Peyer's patch (tissue), 4 donors: ENCODE measurements around the gene SLC4A2. TPM values are rescaled to one million over a fixed set of nuclear protein-coding genes. Genes with fewer than 3 reads are reported as not detected.

Experiments
- DNase-seq, 3 donors: peaks; one replicate each; pipeline ENCODE4 v3.0.0-alpha.2; 2017 to 2019
- H3K27ac ChIP-seq, 4 donors: fragments of 200-600 bp; sonication (generic); one replicate each; pipeline ENCODE4 v1.5.1; 2016 to 2019
- H3K27me3 ChIP-seq, 2 donors: fragments of 200-600 bp; sonication (generic); one replicate each; pipeline ENCODE4 v1.5.1; 2019
- H3K36me3 ChIP-seq, 3 donors: fragments of 200-600 bp; sonication (generic); one replicate each; pipeline ENCODE4 v1.5.1; 2016 to 2019
- H3K4me1 ChIP-seq, 4 donors: fragments of 200-600 bp; sonication (generic); one replicate each; pipeline ENCODE4 v1.5.1; 2016 to 2019
- H3K4me3 ChIP-seq, 4 donors: fragments of 200-600 bp; sonication (generic); 1 replicate in 3 of 4; 2 replicates in 1 of 4; pipeline ENCODE4 v1.5.1; 2016 to 2019; ENCODE audit warnings: mild to moderate bottlenecking in 1 of 4
- H3K9me3 ChIP-seq, 4 donors: fragments of 200-600 bp; sonication (generic); one replicate each; pipeline ENCODE4 v1.5.1; 2016 to 2019; ENCODE audit warnings: mild to moderate bottlenecking in 1 of 4
- POLR2A ChIP-seq, 2 donors: fragments of 450-650 bp; IDR thresholded peaks; one replicate each; pipeline ENCODE4 v1.5.1; 2017; ENCODE audit warnings: antibody characterized with exemption in 2 of 2, mild to moderate bottlenecking in 2 of 2, moderate library complexity in 2 of 2
- total RNA-seq, 4 donors: library from RNA; depleted of rRNA; stranded (reverse); fragments of >200 nt; gene quantifications; one replicate each; pipeline ENCODE4 v1.1.0, GENCODE V29; 2016
- TF ChIP-seq, protein P1 (sequence below), 6 experiments: fragments of 450-650 bp in 4 of 6; fragments of 200-600 bp in 2 of 6; sonication (generic) in 1 of 6; IDR thresholded peaks; one replicate each; pipeline ENCODE4 v1.5.1; 2017 to 2019; ENCODE audit warnings: antibody characterized with exemption in 6 of 6, mild to moderate bottlenecking in 3 of 6, moderate library complexity in 1 of 6

SLC4A2 gene
- total RNA-seq, 4 donors from 2014 or later = 101 to 143 (median 121) TPM

DNA sequence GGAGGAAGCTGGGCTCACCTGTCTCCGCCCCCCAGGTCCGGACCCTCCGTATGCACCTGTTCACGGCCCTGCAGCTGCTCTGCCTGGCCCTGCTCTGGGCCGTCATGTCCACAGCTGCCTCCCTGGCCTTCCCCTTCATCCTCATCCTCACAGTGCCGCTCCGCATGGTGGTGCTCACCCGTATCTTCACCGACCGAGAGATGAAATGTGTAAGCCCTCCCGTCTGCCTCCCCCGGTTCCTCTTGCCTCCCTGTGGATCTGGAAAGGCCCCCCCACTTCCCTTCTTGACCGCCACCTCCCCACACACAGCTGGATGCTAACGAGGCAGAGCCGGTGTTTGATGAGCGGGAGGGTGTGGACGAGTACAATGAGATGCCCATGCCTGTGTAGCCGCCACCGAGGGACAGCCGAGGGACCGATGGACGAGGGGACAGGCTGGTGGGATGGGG, 16.6 kb downstream of the SLC4A2 start:
- TF ChIP-seq, protein P1, sequence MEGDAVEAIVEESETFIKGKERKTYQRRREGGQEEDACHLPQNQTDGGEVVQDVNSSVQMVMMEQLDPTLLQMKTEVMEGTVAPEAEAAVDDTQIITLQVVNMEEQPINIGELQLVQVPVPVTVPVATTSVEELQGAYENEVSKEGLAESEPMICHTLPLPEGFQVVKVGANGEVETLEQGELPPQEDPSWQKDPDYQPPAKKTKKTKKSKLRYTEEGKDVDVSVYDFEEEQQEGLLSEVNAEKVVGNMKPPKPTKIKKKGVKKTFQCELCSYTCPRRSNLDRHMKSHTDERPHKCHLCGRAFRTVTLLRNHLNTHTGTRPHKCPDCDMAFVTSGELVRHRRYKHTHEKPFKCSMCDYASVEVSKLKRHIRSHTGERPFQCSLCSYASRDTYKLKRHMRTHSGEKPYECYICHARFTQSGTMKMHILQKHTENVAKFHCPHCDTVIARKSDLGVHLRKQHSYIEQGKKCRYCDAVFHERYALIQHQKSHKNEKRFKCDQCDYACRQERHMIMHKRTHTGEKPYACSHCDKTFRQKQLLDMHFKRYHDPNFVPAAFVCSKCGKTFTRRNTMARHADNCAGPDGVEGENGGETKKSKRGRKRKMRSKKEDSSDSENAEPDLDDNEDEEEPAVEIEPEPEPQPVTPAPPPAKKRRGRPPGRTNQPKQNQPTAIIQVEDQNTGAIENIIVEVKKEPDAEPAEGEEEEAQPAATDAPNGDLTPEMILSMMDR (IDR thresholded peaks at IDR 0.05) = no peak
- no peak for TF ChIP-seq POLR2A (IDR thresholded peaks at IDR 0.05)
- Histone ChIP-seq H3K9me3 (no peaks in the 10 kb centered on the region), H3K4me1 (peaks cover 0 to 22% (median 13%) of the 10 kb centered on the region in 4 donors), H3K27ac (no peak overlapping the region), H3K4me3 (no peak overlapping the region), H3K36me3 (peaks cover 0 to 58% (median 0%) of the 10 kb centered on the region in 3 donors), H3K27me3 (no peaks in the 10 kb centered on the region)
- DNase-seq = no peak

DNA sequence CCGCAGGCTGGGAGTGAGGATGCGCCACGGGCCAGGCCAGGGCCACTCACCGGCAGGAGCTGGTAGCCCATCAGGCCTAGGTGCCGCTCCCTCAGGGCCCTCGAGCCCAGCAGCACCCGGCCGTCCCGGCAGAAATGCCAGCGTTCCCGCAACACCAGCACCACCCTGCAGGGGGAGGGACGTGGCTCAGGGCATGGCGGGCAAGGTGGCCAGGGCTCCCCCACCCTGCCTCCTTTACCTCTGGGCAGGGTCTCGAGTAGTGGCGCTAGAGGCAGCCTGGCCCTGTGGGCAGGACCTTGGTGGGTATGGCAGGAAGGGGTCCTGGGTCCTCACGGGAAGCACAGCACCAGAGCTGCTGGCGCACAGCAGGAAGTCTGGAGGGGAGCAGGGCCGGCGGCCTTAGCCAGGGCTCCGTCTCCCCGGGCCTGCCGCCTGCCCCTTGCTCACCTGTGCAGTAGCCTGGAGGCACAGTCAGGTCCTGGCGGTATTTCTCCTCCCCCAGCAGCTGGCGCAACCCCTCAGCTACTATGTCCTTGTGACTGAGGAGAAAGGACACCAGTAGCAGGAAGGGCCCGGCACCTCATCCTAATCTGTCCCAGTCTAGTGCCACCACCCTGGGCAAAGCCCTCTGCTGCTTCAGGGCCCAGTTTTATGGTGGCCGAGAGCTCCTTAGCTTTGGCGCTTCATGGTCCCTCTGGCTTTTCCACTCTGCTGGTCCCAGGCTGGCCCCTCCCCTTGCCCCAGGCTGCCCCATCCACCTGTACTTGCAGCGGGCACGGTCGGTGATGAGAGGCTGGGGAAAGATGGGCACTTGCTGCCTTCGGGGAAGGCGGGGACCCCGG, 17.7 kb downstream of the SLC4A2 start:
- no peaks in the 10 kb centered on the region for H3K9me3 ChIP-seq
- TF ChIP-seq POLR2A (IDR thresholded peaks at IDR 0.05) = no peak
- TF ChIP-seq, protein P1 (IDR thresholded peaks at IDR 0.05) = peak in 2 of 6 experiments; percentile 12 to 23
- no peak overlapping the region for H3K27ac ChIP-seq
- peaks cover 0 to 47% (median 0%) of the 10 kb centered on the region in 3 donors for H3K36me3 ChIP-seq
- H3K4me3 ChIP-seq = no peak overlapping the region
- H3K27me3 ChIP-seq = no peaks in the 10 kb centered on the region
- H3K4me1 ChIP-seq = peaks cover 2 to 33% (median 24%) of the 10 kb centered on the region in 4 donors
- peak in 1 of 3 donors; percentile 51 for DNase-seq

DNA sequence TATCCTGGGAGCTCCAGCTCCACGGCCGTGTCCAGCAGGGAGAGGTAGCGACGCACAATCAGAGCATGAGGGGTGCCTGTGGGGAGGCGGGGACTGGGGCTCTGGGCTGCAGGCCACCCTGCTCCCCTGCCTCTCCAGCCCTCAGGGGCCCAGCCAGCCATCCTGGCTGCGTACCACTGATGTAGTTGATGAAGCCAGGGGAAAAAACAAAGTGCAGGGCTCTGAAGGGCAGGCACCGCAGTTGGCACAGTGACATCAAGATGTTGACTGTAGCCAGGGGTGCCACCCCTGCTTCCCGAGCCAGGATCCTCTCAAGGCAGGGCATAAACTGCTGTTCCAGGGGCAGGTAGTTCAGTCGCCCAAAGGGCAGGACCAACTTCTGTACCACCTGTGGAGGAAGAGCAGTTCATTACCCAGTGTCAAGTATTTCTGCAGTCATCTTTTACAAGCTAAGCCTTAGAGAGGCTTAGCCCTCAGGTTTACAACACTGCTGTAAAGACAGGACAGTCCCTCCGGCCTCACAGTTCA, 18.4 kb downstream of the SLC4A2 start:
- peaks cover 3 to 40% (median 29%) of the 10 kb centered on the region in 4 donors for H3K4me1 ChIP-seq
- no peak for DNase-seq
- no peak overlapping the region for H3K4me3 ChIP-seq
- no peaks in the 10 kb centered on the region for H3K9me3 ChIP-seq
- no peaks in the 10 kb centered on the region for H3K27me3 ChIP-seq
- peaks cover 0 to 40% (median 0%) of the 10 kb centered on the region in 3 donors for H3K36me3 ChIP-seq
- no peak overlapping the region for H3K27ac ChIP-seq
- TF ChIP-seq POLR2A (IDR thresholded peaks at IDR 0.05) = no peak
- TF ChIP-seq, protein P1 (IDR thresholded peaks at IDR 0.05) = no peak

DNA sequence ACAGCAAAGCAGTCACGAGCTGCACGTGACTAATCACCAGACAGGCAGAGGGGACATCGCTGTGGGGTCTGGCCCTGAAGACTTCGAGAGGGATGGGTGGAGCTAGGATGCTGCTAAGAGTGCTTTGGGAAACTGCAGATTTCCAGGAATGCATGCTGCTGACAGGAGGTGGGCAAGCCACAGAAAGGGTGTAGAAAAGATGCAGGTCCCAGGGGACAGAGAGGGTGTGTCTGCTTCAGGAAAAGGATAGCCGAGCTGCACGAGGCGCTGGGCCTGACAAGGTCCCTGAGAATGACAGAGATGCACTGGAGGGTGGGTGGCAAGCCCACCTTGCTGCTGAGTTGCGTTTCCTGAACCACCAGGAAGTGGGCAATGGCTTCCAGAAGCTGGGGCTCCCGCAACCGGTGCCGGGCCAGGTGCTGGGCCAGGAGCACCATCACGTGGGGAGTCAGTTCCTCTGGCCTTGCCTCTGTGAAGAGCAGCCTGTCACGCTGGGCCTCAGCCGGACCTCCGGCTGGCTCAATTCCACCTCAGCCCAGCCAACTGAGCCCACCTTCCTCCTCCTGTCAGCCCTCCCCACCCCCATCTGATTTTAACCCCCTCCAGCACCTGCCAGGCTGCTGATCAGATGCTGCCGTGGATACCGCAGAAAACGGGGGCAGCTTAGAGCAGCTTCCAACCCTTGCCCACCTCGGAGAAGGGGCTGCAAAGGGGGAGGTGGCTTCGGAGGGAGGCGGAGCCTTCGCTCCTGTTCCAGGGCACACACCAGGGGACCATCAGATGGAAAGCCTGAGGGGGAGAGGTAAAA, 19.0 kb downstream of the SLC4A2 start:
- Histone ChIP-seq H3K4me1 (peaks cover 3 to 40% (median 30%) of the 10 kb centered on the region in 4 donors), H3K27me3 (no peaks in the 10 kb centered on the region), H3K36me3 (peaks cover 0 to 36% (median 0%) of the 10 kb centered on the region in 3 donors), H3K9me3 (no peaks in the 10 kb centered on the region), H3K27ac (no peak overlapping the region), H3K4me3 (no peak overlapping the region)
- TF ChIP-seq, protein P1 (IDR thresholded peaks at IDR 0.05) = no peak
- no peak for TF ChIP-seq POLR2A (IDR thresholded peaks at IDR 0.05)
- no peak for DNase-seq

DNA sequence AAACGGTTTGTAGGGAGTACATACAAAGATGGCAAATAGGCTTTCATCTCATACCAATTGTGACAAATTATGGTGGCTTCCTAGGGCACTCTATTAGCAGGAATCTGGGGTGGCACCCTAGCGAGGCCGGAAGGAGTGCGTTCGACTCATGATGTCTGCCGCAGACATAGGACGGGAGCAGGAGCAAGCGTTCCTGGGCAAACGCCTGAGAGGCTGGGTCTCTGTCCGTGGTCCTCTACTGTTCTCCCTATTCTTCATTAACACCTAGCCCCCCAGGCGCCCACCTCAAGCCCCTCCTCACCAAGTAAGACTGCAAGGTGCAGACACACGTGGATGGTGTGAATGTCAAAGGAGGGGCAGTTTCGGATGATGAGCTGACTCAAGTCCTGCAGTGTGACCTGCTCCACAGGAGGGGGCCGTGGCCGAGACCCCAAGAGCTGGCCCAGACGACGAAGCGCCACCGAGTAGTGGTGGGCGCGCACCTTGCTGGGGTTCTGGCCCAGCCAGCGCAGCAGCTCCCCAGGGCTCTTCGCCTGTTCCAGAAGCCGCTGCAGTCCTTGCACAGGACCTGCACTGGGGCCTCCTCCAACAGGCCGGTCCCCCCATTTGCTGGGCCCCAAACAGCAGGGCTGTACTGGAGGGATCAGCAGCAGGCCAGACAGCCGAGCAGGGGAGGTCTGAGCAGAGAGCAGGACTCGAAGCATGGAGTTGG, 20.0 kb downstream of the SLC4A2 start:
- DNase-seq = no peak
- peak overlapping the region in 3 of 4 donors; percentile 96 to 97 (median 96) for H3K27ac ChIP-seq
- H3K36me3 ChIP-seq = peaks cover 0 to 27% (median 0%) of the 10 kb centered on the region in 3 donors
- TF ChIP-seq, protein P1 (IDR thresholded peaks at IDR 0.05) = no peak
- TF ChIP-seq POLR2A (IDR thresholded peaks at IDR 0.05) = no peak
- H3K4me3 ChIP-seq = peak overlapping the region in 3 of 4 donors; percentile 93 to 96 (median 95)
- H3K4me1 ChIP-seq = peaks cover 3 to 45% (median 34%) of the 10 kb centered on the region in 4 donors
- no peaks in the 10 kb centered on the region for H3K9me3 ChIP-seq
- no peaks in the 10 kb centered on the region for H3K27me3 ChIP-seq
